ENCODE results near the gene CHCHD6.

Gene CHCHD6

GRCh38 chr3:126743350-126743749 lies 39.3 kb downstream of the CHCHD6 start:
- DNase-seq (no peak), ATAC-seq (no peak)

- no peak for DNase-seq
- no peak for ATAC-seq
Measured at GRCh38 chr3:126743781-126744180, 39.7 kb downstream of the CHCHD6 start.

GRCh38 chr3:126745760-126746394 lies 41.8 kb downstream of the CHCHD6 start:
- ATAC-seq = no peak

GRCh38 chr3:126746395-126747177 lies 42.5 kb downstream of the CHCHD6 start:
- no peak for DNase-seq
- no peak for ATAC-seq

More at GRCh38 chr3:126745760-126746394, 41.8 kb downstream of the CHCHD6 start:
- DNase-seq = no peak

- no peak for ATAC-seq
- DNase-seq = no peak
Measured at GRCh38 chr3:126747768-126748167, 43.7 kb downstream of the CHCHD6 start.

GRCh38 chr3:126748701-126749546 lies 44.9 kb downstream of the CHCHD6 start:
- no peak for ATAC-seq
- no peak for DNase-seq

- no peak for ATAC-seq
- no peak for DNase-seq
Measured at GRCh38 chr3:126749547-126749875, 45.5 kb downstream of the CHCHD6 start.

- ATAC-seq = no peak
- no peak for DNase-seq
Measured at GRCh38 chr3:126749931-126750755, 46.1 kb downstream of the CHCHD6 start.

- ATAC-seq = no peak
- DNase-seq = no peak
Measured at GRCh38 chr3:126750756-126751121, 46.7 kb downstream of the CHCHD6 start.

GRCh38 chr3:126751611-126752302 lies 47.7 kb downstream of the CHCHD6 start:
- ATAC-seq = no peak

GRCh38 chr3:126752303-126753190 lies 48.5 kb downstream of the CHCHD6 start:
- DNase-seq (peak; percentile 66), ATAC-seq (peak; percentile 77)

More at GRCh38 chr3:126751611-126752302, 47.7 kb downstream of the CHCHD6 start:
- no peak for DNase-seq

GRCh38 chr3:126753191-126754160 lies 49.4 kb downstream of the CHCHD6 start:
- ATAC-seq (no peak), DNase-seq (no peak)

GRCh38 chr3:126755866-126756265 lies 51.8 kb downstream of the CHCHD6 start:
- DNase-seq (no peak), ATAC-seq (no peak)

GRCh38 chr3:126758026-126758425 lies 54.0 kb downstream of the CHCHD6 start:
- DNase-seq (no peak), ATAC-seq (no peak)

- DNase-seq (no peak), ATAC-seq (no peak)
Measured at GRCh38 chr3:126758882-126759281, 54.8 kb downstream of the CHCHD6 start.

GRCh38 chr3:126760541-126760940 lies 56.5 kb downstream of the CHCHD6 start:
- ATAC-seq (no peak), DNase-seq (no peak)

GRCh38 chr3:126763035-126763434 lies 59.0 kb downstream of the CHCHD6 start:
- ATAC-seq (no peak), DNase-seq (no peak)

- no peak for ATAC-seq
- no peak for DNase-seq
Measured at GRCh38 chr3:126765187-126766069, 61.4 kb downstream of the CHCHD6 start.
